BJ (cell line): ENCODE measurements around the gene ABCF1. TPM values are rescaled to one million over a fixed set of nuclear protein-coding genes. Genes with fewer than 3 reads are reported as not detected.
"Not testable (repeated sequence)": the region's sequence is repeated elsewhere in the genome, so short reads cannot be mapped to it uniquely, and the experiment has no call there.

Source experiments
- CTCF ChIA-PET: fragments of 350-600 bp; formaldehyde crosslinking; extraction: SDS; loops from one replicate; lab custom pipeline; 2021; ENCODE audit warnings: antibody characterized with exemption, inconsistent platforms; lab: Yijun Ruan, JAX
- POLR2A ChIA-PET: fragments of 300-600 bp; sonication (Branson Sonifier 250); formaldehyde crosslinking; extraction: SDS; loops from one replicate; lab custom pipeline; 2021; ENCODE audit warnings: antibody characterized with exemption; lab: Charles Lee
- DNase-seq: peaks from one replicate; pipeline ENCODE4 v3.0.0-alpha.2; 2011; ENCODE audit warnings: low read depth
- H3K27me3 ChIP-seq: 2 replicates; pipeline ENCODE4 v1.6.0; 2011; ENCODE audit warnings: low read length; ENCODE audit not compliant: control insufficient read depth, insufficient read depth
- H3K36me3 ChIP-seq: 2 replicates; pipeline ENCODE4 v1.5.1; 2011; ENCODE audit warnings: low read length; ENCODE audit not compliant: control insufficient read depth, insufficient read depth
- H3K4me3 ChIP-seq: 2 replicates; pipeline ENCODE4 v1.5.1; 2011; ENCODE audit warnings: low read depth, mild to moderate bottlenecking, control low read depth, low read length
- CTCF ChIP-seq: IDR thresholded peaks from 2 replicates; pipeline ENCODE4 v1.5.1; 2011; ENCODE audit warnings: low read depth, mild to moderate bottlenecking, control low read depth, inconsistent platforms, low read length, moderate library complexity; ENCODE audit not compliant: insufficient read depth
- polyA plus RNA-seq: library from polyadenylated mRNA; depleted of rRNA; stranded (reverse); fragments of >200 nt; gene quantifications from 2 replicates; pipeline ENCODE4 v1.2.3, GENCODE V29; 2011

The ABCF1 gene
- polyA plus RNA-seq, 1 experiment, result 37.9 TPM

DNA sequence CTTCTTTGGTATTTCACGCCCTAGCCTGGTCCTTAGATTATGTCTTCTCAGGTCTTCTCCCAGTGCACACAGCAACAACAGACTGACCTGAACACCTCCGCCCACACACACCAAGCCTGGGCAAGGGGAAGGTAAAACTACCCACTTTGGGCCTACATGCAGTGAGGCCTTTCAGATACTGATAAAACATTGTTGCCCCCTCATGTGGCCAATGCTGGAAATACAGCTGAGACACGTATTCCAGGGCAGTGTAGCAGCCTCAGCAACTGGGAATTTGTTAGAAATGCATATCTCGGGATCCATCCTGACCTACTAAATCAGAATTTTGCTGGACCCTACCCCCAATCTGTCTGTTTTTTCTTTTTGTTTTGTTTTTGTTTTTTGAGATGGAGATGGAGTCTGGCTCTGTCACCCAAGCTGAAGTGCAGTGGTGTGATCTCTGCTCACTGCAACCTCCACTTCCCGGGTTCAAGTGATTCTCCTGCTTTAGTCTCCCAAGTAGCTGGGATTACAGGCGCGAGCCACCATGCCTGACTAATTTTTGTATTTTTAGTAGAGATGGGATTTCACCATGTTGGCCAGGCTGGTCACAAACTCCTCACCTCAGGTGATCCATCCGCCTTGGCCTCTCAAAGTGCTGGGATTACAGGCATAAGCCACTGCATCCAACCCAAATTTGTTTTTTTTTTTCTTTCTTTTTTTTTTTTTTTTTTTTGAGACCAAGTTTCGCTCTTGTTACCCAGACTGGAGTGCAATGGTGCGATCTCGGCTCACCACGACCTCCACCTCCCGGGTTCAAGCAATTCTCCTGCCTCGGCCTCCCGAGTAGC lies 26.3 kb downstream of the ABCF1 start:
- H3K36me3 ChIP-seq, result peaks cover 15% of the 10 kb centered on the region
- CTCF ChIA-PET, result interaction anchor here (0.6 to 4.7 kb wide), 18 partner anchors 9 to 486 kb away, joined by 3 to 56 read pairs (median 5); no protein-coding TSS in a partner anchor
- DNase-seq, H3K27me3 ChIP-seq, POLR2A ChIA-PET, H3K4me3 ChIP-seq: not testable (repeated sequence)
- TF ChIP-seq CTCF, result peak; percentile 82

GRCh38 chr6:30598912-30599624 lies 27.8 kb downstream of the ABCF1 start:
- Histone ChIP-seq H3K36me3 (peaks cover 23% of the 10 kb centered on the region), H3K27me3 (no peaks in the 10 kb centered on the region), H3K4me3 (no peak overlapping the region)
- TF ChIP-seq CTCF, result no peak
- DNase-seq, result no peak
- POLR2A ChIA-PET, result interaction anchor here (0.7 kb wide), 1 partner anchor 150 kb away, joined by 27 read pairs; no protein-coding TSS in a partner anchor
- CTCF ChIA-PET, result interaction anchor here (0.6 to 4.7 kb wide), 7 partner anchors 9 to 484 kb away, joined by 3 to 56 read pairs (median 3); partner anchors contain the start of gene MRPS18B

DNA sequence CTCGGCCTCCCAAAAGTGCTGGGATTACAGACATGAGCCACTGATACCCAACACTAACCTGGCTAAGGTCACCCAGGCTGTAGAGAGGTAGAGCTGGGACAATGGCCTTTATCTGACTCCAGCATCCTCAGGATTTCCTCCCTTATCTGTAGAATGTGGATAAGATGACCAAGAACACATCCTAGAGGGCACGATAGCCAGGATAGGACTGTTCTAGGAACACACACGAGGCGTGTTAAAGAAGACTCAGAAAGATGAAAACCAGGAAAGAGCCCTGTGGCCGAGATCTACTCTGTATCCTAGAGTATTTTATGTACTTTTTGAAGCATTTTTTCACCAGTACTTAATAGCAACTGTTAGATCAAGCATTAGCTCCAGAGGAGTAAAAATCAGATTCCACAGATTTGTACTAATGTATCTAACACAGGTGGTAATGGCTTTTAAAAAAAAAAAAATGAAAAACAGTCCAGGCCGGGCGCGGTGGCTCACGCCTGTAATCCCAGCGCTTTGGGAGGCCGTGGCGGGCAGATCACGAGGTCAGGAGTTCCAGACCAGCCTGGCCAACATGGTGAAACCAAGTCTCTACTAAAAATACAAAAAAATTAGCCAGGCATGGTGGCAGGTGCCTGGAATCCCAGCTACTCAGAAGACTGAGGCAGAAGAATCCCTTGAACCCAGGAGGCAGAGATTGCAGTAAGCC lies 28.5 kb downstream of the ABCF1 start:
- no peak for TF ChIP-seq CTCF
- POLR2A ChIA-PET, result interaction anchor here (0.7 kb wide), 1 partner anchor 149 kb away, joined by 27 read pairs; no protein-coding TSS in a partner anchor
- peaks cover 31% of the 10 kb centered on the region for H3K36me3 ChIP-seq
- H3K27me3 ChIP-seq, result no peaks in the 10 kb centered on the region
- CTCF ChIA-PET, result interaction anchor here (0.6 to 4.7 kb wide), 7 partner anchors 9 to 116 kb away, joined by 3 to 56 read pairs (median 5); partner anchors contain the start of gene MRPS18B
- no peak overlapping the region for H3K4me3 ChIP-seq
- DNase-seq, result no peak

- DNase-seq, result no peak
- ChIA-PET POLR2A (no interaction called here), CTCF (interaction anchor here (1.1 to 4.7 kb wide), 3 partner anchors 10 to 58 kb away, joined by 4 to 56 read pairs (median 5); no protein-coding TSS in a partner anchor)
- TF ChIP-seq CTCF, result no peak
- Histone ChIP-seq H3K36me3 (peaks cover 37% of the 10 kb centered on the region), H3K27me3 (no peaks in the 10 kb centered on the region), H3K4me3 (no peak overlapping the region)
Measured at GRCh38 chr6:30600451-30600961, 29.3 kb downstream of the ABCF1 start.
